ENCODE data around the gene RASL10A. TPM values are rescaled to one million over a fixed set of nuclear protein-coding genes. Genes with fewer than 3 reads are reported as not detected.

RASL10A gene
- total and polyA plus RNA-seq, 2 donors from 2014 or later = 0.73 to 1.2 TPM

- DNase-seq (no peak), FAIRE-seq (no peak)
- no peaks in the 10 kb centered on the region for H3K27me3 ChIP-seq (ENCODE audit: control insufficient read depth, insufficient read depth, low read length)
- intact Hi-C loops (cut with DNase I) = no loop called here
- TF ChIP-seq CTCF (IDR thresholded peaks at IDR 0.05; ENCODE audit: borderline replicate concordance, extremely low read depth, insufficient read depth) = no peak
- no peaks in the 10 kb centered on the region for H3K4me1 ChIP-seq (ENCODE audit: control insufficient read depth in 2 of 3, insufficient read depth in 2 of 3, low read depth in 1 of 3, low read length in 3 of 3)
- H3K4me3 ChIP-seq (ENCODE audit: low read length in 3 of 3) = no peak overlapping the region
- H3K27ac ChIP-seq (ENCODE audit: low read depth in 2 of 2, low read length in 2 of 2) = no peak overlapping the region
- no peaks in the 10 kb centered on the region for H3K9me3 ChIP-seq (ENCODE audit: control insufficient read depth in 2 of 3, insufficient read depth in 1 of 3, low read length in 3 of 3)
- H3K36me3 ChIP-seq (ENCODE audit: control insufficient read depth in 2 of 3, insufficient read depth in 3 of 3, low read length in 3 of 3) = peaks cover 0 to 40% (median 28%) of the 10 kb centered on the region in 3 donors
- no peak overlapping the region for H3K9ac ChIP-seq (ENCODE audit: low read length in 3 of 3)
Observed at GRCh38 chr22:29335656-29336055, 20.2 kb upstream of the RASL10A start.

- no peak for FAIRE-seq
Observed at GRCh38 chr22:29334696-29335344, 19.3 kb upstream of the RASL10A start.

GRCh38 chr22:29334148-29334547 lies 18.7 kb upstream of the RASL10A start:
- FAIRE-seq = no peak
- H3K4me1 ChIP-seq (ENCODE audit: control insufficient read depth in 2 of 3, insufficient read depth in 2 of 3, low read depth in 1 of 3, low read length in 3 of 3) = no peaks in the 10 kb centered on the region
- no peak for DNase-seq
- H3K27ac ChIP-seq (ENCODE audit: low read depth in 2 of 2, low read length in 2 of 2) = no peak overlapping the region
- H3K9ac ChIP-seq (ENCODE audit: low read length in 3 of 3) = no peak overlapping the region
- H3K9me3 ChIP-seq (ENCODE audit: control insufficient read depth in 2 of 3, insufficient read depth in 1 of 3, low read length in 3 of 3) = no peaks in the 10 kb centered on the region
- H3K27me3 ChIP-seq (ENCODE audit: control insufficient read depth, insufficient read depth, low read length) = no peaks in the 10 kb centered on the region
- H3K36me3 ChIP-seq (ENCODE audit: control insufficient read depth in 2 of 3, insufficient read depth in 3 of 3, low read length in 3 of 3) = peaks cover 0 to 29% (median 28%) of the 10 kb centered on the region in 3 donors
- TF ChIP-seq CTCF (IDR thresholded peaks at IDR 0.05; ENCODE audit: borderline replicate concordance, extremely low read depth, insufficient read depth) = no peak
- no peak overlapping the region for H3K4me3 ChIP-seq (ENCODE audit: low read length in 3 of 3)
- intact Hi-C loops (cut with DNase I) = no loop called here

More at GRCh38 chr22:29334696-29335344, 19.3 kb upstream of the RASL10A start:
- Histone ChIP-seq H3K9ac (ENCODE audit: low read length in 3 of 3) (no peak overlapping the region), H3K4me1 (ENCODE audit: control insufficient read depth in 2 of 3, insufficient read depth in 2 of 3, low read depth in 1 of 3, low read length in 3 of 3) (no peaks in the 10 kb centered on the region), H3K36me3 (ENCODE audit: control insufficient read depth in 2 of 3, insufficient read depth in 3 of 3, low read length in 3 of 3) (peaks cover 0 to 32% (median 26%) of the 10 kb centered on the region in 3 donors), H3K4me3 (ENCODE audit: low read length in 3 of 3) (no peak overlapping the region), H3K27me3 (ENCODE audit: control insufficient read depth, insufficient read depth, low read length) (no peaks in the 10 kb centered on the region), H3K27ac (ENCODE audit: low read depth in 2 of 2, low read length in 2 of 2) (no peak overlapping the region), H3K9me3 (ENCODE audit: control insufficient read depth in 2 of 3, insufficient read depth in 1 of 3, low read length in 3 of 3) (no peaks in the 10 kb centered on the region)
- DNase-seq = no peak
- no peak for TF ChIP-seq CTCF (IDR thresholded peaks at IDR 0.05; ENCODE audit: borderline replicate concordance, extremely low read depth, insufficient read depth)
- intact Hi-C loops (cut with DNase I) = no loop called here

All from kidney (tissue), 14 donors.